Lower lobe of right lung (tissue), 2 donors: ENCODE measurements around the gene C8G. TPM values are rescaled to one million over a fixed set of nuclear protein-coding genes. Genes with fewer than 3 reads are reported as not detected.

Experiments
- ATAC-seq, 2 donors: fragments of 200-7000 bp; cut with Tn5 transposase; one replicate each; pipeline ENCODE4 v1.9.1; 2020 to 2022; ENCODE audit warnings: mild to moderate bottlenecking in 2 of 2, moderate library complexity in 2 of 2
- DNase-seq: peaks from one replicate; pipeline ENCODE4 v3.0.0-alpha.2; 2020
- H3K27ac ChIP-seq: fragments of 200-600 bp; one replicate; pipeline ENCODE4 v1.8.0; 2022
- H3K27me3 ChIP-seq: fragments of 200-600 bp; one replicate; pipeline ENCODE4 v1.8.0; 2022; ENCODE audit warnings: low read depth
- H3K36me3 ChIP-seq: fragments of 200-600 bp; one replicate; pipeline ENCODE4 v1.8.0; 2022; ENCODE audit warnings: mild to moderate bottlenecking
- H3K4me1 ChIP-seq: fragments of 200-600 bp; one replicate; pipeline ENCODE4 v1.8.0; 2022
- H3K4me3 ChIP-seq: fragments of 200-600 bp; one replicate; pipeline ENCODE4 v1.8.0; 2022; ENCODE audit warnings: mild to moderate bottlenecking
- H3K9me3 ChIP-seq: fragments of 200-600 bp; one replicate; pipeline ENCODE4 v1.8.0; 2022
- CTCF ChIP-seq: fragments of 200-600 bp; IDR thresholded peaks from one replicate; pipeline ENCODE4 v1.8.0; 2022; ENCODE audit warnings: antibody characterized with exemption, mild to moderate bottlenecking
- intact Hi-C: fragments of 100-400 bp; cut with DNase I; formaldehyde crosslinking; loops from one replicate; pipeline ENCODE4 v1.11.0; 2022
- total RNA-seq: library from RNA; stranded (reverse); fragmentation: NEBNext Ultra II Directional; extraction: Animal tissue kit (Norgen Biotek cat#: 25700); gene quantifications from one replicate; pipeline ENCODE4 v1.2.1, GENCODE V29; 2021
- donor health status: DM: no; HTN: yes; CAD: no; lungs with severe emphysema.

C8G gene
- total RNA-seq, 1 donor from 2014 or later = 2.2 TPM

- Histone ChIP-seq H3K9me3 (no peaks in the 10 kb centered on the region), H3K27ac (no peak overlapping the region), H3K4me1 (peaks cover 8% of the 10 kb centered on the region), H3K27me3 (no peaks in the 10 kb centered on the region), H3K36me3 (no peaks in the 10 kb centered on the region), H3K4me3 (no peak overlapping the region)
- intact Hi-C loops = no loop called here
- DNase-seq (no peak), ATAC-seq (no peak)
- no peak for TF ChIP-seq CTCF
These were observed 19.2 kb downstream of the C8G start for GRCh38 chr9:136964171-136964689.

- intact Hi-C loops = no loop called here
- H3K27me3 ChIP-seq = no peaks in the 10 kb centered on the region
- TF ChIP-seq CTCF = no peak
- no peaks in the 10 kb centered on the region for H3K9me3 ChIP-seq
- no peak for ATAC-seq
- H3K4me1 ChIP-seq = peaks cover 8% of the 10 kb centered on the region
- DNase-seq = no peak
- H3K36me3 ChIP-seq = no peaks in the 10 kb centered on the region
- H3K4me3 ChIP-seq = no peak overlapping the region
- H3K27ac ChIP-seq = no peak overlapping the region
These were observed 19.9 kb downstream of the C8G start for GRCh38 chr9:136964833-136965422.

- no peak overlapping the region for H3K27ac ChIP-seq
- no peak for TF ChIP-seq CTCF
- H3K27me3 ChIP-seq = no peaks in the 10 kb centered on the region
- no peaks in the 10 kb centered on the region for H3K9me3 ChIP-seq
- no peak overlapping the region for H3K4me3 ChIP-seq
- no peaks in the 10 kb centered on the region for H3K36me3 ChIP-seq
- no peak for DNase-seq
- intact Hi-C loops = no loop called here
- H3K4me1 ChIP-seq = peaks cover 8% of the 10 kb centered on the region
- ATAC-seq = peak in 1 of 2 donors; percentile 5
These were observed 20.9 kb downstream of the C8G start for GRCh38 chr9:136965771-136966484.

GRCh38 chr9:136968333-136969127 is 23.5 kb downstream of the C8G start:
- H3K27me3 ChIP-seq = no peaks in the 10 kb centered on the region
- no peaks in the 10 kb centered on the region for H3K36me3 ChIP-seq
- H3K4me3 ChIP-seq = no peak overlapping the region
- intact Hi-C loops = no loop called here
- peaks cover 8% of the 10 kb centered on the region for H3K4me1 ChIP-seq
- DNase-seq (no peak), ATAC-seq (no peak)
- H3K9me3 ChIP-seq = no peaks in the 10 kb centered on the region
- no peak for TF ChIP-seq CTCF
- no peak overlapping the region for H3K27ac ChIP-seq

- Histone ChIP-seq H3K9me3 (no peaks in the 10 kb centered on the region), H3K4me3 (no peak overlapping the region)
- DNase-seq = no peak
These were observed 24.1 kb downstream of the C8G start for GRCh38 chr9:136969150-136969549.

More at GRCh38 chr9:136969150-136969549, 24.1 kb downstream of the C8G start:
- H3K27ac ChIP-seq = no peak overlapping the region
- TF ChIP-seq CTCF = no peak
- no peaks in the 10 kb centered on the region for H3K36me3 ChIP-seq
- no peaks in the 10 kb centered on the region for H3K27me3 ChIP-seq
- peaks cover 12% of the 10 kb centered on the region for H3K4me1 ChIP-seq
- intact Hi-C loops = no loop called here
- peak in 1 of 2 donors; percentile 14 for ATAC-seq
